HG03045 (cell line): ENCODE data around the gene AIDA.
"Not testable (repeated sequence)": the region's sequence is repeated elsewhere in the genome, so short reads cannot be mapped to it uniquely, and the experiment has no call there.

Source experiments
- ATAC-seq: cut with Tn5 transposase; IDR thresholded peaks from one replicate; pipeline ENCODE4 v1.9.1; 2021; ENCODE audit warnings: mild to moderate bottlenecking, moderate library complexity; ENCODE audit not compliant: unreplicated experiment

AIDA gene

GRCh38 chr1:222713091-222713961 lies 1.0 kb upstream of the AIDA start:
- peak; percentile 68 for ATAC-seq

DNA sequence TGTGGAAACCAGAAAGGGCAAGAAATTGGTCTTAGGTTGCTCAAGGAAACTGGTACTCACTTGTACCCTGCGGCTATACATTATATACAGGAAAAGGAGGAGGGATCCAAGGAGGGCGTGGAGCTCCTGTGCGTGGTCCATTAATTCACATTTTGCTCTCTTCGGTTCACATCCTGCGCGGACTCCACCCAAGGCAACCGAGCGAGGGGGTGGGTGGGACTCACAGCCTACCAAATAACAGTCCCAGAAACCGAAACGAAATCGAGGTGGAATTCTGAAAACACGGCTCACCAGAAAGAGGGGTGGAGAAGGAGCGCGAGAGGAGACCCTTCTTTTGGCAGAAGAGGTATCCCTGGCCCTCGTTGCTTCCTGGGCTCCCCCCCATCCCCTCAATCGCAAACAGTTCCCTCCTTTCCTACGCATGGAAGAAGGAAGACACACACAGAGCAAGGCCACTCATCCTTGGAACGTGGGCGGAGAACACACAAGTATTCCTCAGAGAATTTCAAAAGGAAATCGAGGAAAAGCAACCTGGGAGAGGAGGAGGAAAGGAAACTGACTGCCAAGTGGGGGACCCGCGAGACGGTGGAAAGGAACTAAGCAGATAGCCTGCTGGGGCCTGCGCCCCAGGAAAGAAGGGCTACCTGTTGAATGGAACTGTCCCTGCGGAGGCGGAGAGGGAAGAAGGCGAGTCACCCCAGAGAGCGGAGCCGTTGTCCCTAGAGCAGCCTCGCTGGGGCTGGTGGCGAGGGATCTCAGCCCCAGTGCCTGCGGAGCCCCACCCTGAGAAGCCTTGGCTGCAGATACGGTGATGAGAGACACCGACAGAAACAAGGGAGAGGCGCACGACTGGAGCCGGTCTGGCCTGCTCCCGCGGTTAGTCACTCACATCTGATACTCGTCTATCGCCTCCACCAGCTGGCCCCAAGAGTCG lies 705 bp downstream of the AIDA start:
- peak; percentile 31 for ATAC-seq

DNA sequence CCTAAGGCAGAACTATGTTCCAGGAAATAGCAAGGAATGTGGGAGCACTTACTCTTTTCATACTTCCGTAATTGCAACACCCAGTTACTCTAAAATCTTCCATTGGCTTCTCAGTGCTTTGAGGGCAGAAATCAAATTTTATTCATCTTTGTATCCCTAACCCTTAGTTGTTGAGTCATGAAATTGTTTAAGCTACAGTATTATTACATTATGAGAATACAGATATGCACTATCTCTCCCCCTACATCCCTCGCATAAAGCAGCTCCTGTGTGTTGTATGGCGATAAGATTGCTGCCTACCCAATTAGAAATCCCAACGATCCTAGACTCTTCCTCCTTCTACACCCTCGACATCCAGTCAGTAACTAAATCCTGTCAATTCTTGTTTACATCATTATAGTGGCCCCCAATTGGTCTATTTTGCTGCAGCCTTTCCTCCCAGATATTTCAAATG lies 2.6 kb downstream of the AIDA start:
- no peak for ATAC-seq

DNA sequence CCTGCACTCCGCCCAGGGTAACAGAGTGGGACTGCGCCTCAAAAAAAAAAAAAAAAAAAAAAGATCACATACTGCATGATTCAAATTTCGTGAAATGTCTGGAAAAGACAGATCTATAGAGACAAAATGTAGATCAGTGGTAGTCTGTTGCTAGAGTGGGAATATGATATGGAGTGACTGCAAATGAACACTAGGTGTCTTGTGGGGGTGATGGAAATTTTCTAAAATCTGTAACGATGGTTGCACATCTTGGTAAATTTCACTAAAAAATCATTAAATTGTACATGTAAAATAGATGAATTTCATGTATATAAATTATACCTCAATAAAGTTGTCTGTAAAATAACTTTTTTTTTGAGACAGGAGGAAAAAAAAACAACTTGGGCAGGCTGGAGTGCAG lies 5.5 kb downstream of the AIDA start:
- ATAC-seq: no peak

- no peak for ATAC-seq
These were observed 8.0 kb downstream of the AIDA start for GRCh38 chr1:222704260-222704659.

DNA sequence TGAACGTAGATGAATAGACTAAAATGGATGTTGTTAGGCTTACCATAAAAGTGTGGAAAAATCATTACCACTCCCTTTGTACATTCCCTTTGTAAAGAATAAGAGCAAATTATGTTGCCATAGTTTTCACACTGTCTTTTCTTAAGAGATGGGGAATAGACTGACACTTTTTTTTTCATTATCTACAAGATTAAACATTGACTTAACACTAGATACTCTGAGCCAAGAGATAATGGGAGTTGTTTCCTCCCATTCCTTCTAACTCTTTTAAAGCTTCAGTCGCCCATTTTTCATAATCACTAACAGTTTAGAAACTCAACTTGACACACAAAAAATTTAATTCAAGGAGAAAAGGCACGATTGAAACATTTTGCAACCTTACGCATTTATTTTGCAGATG lies 10.1 kb downstream of the AIDA start:
- ATAC-seq: no peak

DNA sequence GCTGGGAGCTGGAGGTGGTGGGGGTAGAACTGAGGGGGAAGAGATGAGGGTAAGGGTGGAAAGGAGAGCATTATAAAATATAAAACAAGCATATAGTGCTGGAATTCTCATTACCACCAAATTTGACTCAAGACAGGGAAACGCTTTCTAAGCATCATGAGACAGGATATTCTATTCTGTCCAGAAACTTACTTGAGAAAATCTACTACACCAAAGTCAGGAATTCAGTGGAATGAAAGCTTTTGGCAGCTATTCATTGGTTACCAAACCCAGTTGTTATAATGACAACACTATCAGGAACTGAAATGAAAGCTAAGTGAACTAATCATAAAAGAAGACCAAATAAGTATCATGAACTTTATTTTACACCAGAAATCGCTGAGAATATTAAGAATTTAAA lies 14.5 kb downstream of the AIDA start:
- no peak for ATAC-seq

DNA sequence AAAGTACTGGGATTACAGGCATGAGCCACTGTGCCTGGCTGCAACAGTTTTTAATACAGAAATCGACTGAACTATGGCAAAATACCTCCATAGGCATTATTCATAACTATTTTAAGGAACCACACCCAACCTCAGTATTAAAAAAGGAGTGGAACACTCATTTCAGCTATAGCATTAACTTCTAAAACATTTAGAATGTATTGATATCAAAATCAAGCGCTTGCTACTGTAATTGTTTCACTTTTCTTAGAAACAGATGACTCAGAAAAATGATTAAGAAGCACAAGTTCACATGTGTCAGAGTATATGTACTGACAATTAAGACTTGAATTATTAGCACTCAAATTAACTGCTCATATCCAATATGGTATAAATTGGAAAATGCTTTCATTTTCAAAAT lies 15.1 kb downstream of the AIDA start:
- ATAC-seq: no peak

DNA sequence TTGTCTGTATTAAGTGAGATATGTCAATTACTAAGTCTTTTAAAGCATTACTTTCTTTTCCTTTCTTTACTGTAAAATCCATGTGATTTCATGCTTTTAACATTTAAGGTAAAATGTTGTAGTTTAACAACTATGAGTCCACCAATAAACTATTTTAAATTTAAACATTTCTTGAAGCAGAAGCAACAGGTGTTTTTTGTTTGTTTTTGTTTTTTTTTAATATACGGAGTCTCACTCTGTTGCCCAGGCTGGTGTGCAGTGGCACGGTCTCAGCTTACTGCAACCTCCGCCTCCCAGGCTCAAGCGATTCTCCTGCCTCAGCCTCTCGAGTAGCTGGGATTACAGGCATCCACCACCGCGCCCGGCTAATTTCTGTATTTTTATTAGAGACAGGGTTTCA lies 15.6 kb downstream of the AIDA start:
- ATAC-seq: no peak

- no peak for ATAC-seq
These were observed 17.4 kb downstream of the AIDA start for GRCh38 chr1:222694927-222695326.

DNA sequence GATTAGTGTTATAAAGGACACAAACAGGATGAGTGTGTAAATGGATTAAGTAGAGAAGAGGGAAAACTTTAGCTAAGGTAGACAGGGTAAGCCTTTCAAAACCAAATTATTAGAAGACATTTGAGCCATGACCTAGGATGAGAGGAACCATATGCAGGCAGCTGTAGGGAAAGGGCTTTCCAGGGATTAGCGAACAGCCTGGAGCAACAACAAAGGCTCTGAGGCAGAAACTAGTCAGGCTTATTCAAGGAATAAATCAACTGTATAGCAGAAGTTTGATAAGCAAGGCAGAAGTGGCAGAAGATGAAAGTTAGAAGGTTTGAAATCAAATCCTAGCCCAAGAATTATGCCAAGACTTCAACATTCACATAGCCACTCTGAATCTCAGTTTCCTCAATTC lies 21.3 kb downstream of the AIDA start:
- ATAC-seq: no peak

- no peak for ATAC-seq
These were observed 32.2 kb downstream of the AIDA start for GRCh38 chr1:222680080-222680479.

DNA sequence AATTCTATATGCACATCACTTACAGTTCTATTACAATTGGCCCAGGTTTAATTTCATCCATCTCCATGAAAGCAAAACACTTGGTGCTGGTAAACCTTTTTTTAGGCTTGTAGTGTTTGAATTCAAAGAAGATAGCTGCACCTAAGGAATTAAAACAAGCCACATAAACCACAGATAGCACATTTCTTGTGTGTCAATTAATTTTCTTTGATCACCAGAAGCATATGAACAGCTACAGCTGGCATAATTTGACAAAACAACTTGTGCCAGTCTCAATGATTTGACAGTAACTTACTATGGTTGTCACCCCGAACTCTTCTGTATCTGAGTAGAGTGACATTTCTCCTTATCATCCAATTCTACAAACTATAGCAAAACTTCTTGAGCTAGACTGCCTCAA lies 42.2 kb downstream of the AIDA start:
- ATAC-seq: no peak

GRCh38 chr1:222669107-222669506 lies 43.2 kb downstream of the AIDA start:
- not testable (repeated sequence) for ATAC-seq

DNA sequence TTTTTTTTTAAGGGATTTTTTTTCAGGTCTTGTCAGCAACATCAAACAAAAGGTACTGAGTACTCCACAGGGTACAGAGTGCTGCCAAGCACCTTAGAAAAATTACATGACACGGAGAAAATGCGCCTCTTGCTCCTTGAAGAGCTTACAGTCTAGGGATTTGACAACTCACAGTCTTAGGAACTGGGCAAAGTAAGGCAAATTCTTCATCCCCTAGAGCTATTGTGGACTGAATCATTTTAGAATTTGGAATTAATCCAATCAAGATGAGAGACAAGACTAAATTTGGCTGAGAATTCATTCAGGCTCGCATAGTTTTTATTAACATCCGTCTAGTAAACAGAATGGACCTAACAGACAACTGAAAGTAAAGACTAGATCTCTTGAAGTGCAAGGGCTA lies 44.1 kb downstream of the AIDA start:
- not testable (repeated sequence) for ATAC-seq

DNA sequence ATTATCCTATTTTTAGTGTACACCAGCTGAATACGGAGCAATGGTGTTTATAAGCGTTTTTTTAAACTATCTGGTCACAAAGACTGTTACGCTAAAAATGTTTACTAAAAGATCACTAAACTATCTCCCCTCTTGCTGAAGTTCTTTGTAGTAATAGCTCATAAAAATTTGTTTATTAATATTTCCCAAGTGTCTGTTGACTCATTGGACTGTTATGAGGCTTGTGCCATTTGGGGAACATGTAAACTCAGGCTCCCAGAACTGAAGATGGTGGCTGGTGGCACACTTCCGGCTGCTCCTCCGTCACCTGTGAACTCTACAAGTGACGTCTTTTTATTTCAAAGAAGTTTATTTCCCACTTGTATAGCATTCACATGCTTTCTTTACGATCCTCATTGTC lies 46.3 kb downstream of the AIDA start:
- ATAC-seq: no peak

DNA sequence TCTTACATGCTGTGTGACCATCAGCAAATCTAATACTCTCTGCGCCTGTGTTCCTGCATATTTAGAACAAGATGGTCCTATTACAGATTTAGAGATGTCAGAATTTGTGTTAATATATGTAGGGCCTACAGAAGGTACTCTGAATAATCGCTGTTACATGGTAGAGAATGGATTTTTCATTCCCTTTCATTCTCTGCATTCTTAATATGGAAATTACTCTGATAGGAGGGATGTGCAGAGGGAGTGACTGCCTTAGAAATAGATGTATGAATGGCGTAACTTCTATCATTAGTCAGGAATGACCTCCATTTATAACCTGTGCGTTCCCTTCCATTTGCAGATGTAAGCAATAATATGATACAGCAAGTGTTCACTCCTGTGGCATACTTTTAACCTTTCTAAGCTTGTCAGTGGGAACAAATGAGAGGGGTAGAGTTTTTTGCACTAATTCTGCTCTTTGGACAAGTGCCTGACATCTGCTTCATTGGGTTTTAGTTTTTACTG lies 48.8 kb downstream of the AIDA start:
- ATAC-seq: no peak

GRCh38 chr1:222657899-222658298 lies 54.4 kb downstream of the AIDA start:
- no peak for ATAC-seq

- no peak for ATAC-seq
These were observed 55.7 kb downstream of the AIDA start for GRCh38 chr1:222656391-222657155.

- ATAC-seq: peak; percentile 95
These were observed 57.4 kb downstream of the AIDA start for GRCh38 chr1:222654849-222655248.
